GM12878 (cell line): ENCODE measurements around the gene SLC12A5. TPM values are rescaled to one million over a fixed set of nuclear protein-coding genes. Genes with fewer than 3 reads are reported as not detected.

ENCODE experiments used
- ATAC-seq: fragments of 200-7000 bp; cut with Tn5 transposase; 3 replicates; pipeline ENCODE4 v1.9.1; 2020; ENCODE audit warnings: mild to moderate bottlenecking, moderate library complexity
- BruUV-seq: library from RNA; stranded (reverse); fragments of 400-500 nt; replicated peaks from 2 replicates; lab custom pipeline; 2021; lab: Mats Ljungman, UMichigan
- CTCF ChIA-PET: fragments of 300-600 bp; sonication (Branson Sonifier 250); formaldehyde crosslinking; extraction: SDS; loops from one replicate; lab custom pipeline; 2021; ENCODE audit warnings: inconsistent platforms; lab: Yijun Ruan, JAX
- POLR2A ChIA-PET: fragments of 350-600 bp; formaldehyde crosslinking; extraction: SDS; loops from one replicate; lab custom pipeline; 2021; ENCODE audit warnings: inconsistent platforms; lab: Charles Lee
- RAD21 ChIA-PET: fragments of 300-600 bp; sonication (Branson Sonifier 250); formaldehyde crosslinking; loops from one replicate; lab custom pipeline; 2023; ENCODE audit warnings: antibody characterized with exemption; ENCODE audit not compliant: unreplicated experiment; lab: Charles Lee
- SMC1A ChIA-PET: fragments of 300-600 bp; sonication (Branson Sonifier 250); formaldehyde crosslinking; loops from one replicate; lab custom pipeline; 2023; ENCODE audit not compliant: unreplicated experiment, uncharacterized antibody; lab: Charles Lee
- DNase-seq: peaks from one replicate; pipeline ENCODE4 v3.0.0-alpha.2; 2011; ENCODE audit warnings: low read depth, low spot score
- FAIRE-seq: peaks from 3 replicates; lab custom pipeline; 2011; peaks lifted over from hg19 to GRCh38; lab: Jason Lieb, UNC
- H2AFZ ChIP-seq: 2 replicates; pipeline ENCODE4 v1.6.0; 2011; ENCODE audit warnings: low read depth, low read length, control low read depth; ENCODE audit not compliant: control insufficient read depth
- H3K27ac ChIP-seq: 2 replicates; pipeline ENCODE4 v1.5.1; 2011; ENCODE audit warnings: control low read depth; ENCODE audit not compliant: control insufficient read depth, insufficient read depth
- H3K27me3 ChIP-seq, 2 experiments: replicated peaks in 1 of 2; 2 replicates each; pipeline versions ENCODE4 v1.6.0 to v1.6.1; 2011; ENCODE audit warnings: low read length in 1 of 2; ENCODE audit not compliant: control insufficient read depth in 2 of 2, insufficient read depth in 2 of 2
- H3K36me3 ChIP-seq, 2 experiments: 2 replicates each; pipeline ENCODE4 v1.5.1; 2011; ENCODE audit warnings: low read length in 1 of 2; ENCODE audit not compliant: control insufficient read depth in 2 of 2, insufficient read depth in 2 of 2
- H3K4me1 ChIP-seq: 2 replicates; pipeline ENCODE4 v1.6.1; 2011; ENCODE audit warnings: mild to moderate bottlenecking, low read length, moderate library complexity, mixed read lengths; ENCODE audit not compliant: control insufficient read depth, insufficient read depth
- H3K4me2 ChIP-seq: 2 replicates; pipeline ENCODE4 v1.6.0; 2011; ENCODE audit warnings: control low read depth; ENCODE audit not compliant: control insufficient read depth, insufficient read depth
- H3K4me3 ChIP-seq: fragments of 200-600 bp; sonication (generic); 2 replicates; pipeline ENCODE4 v1.5.1; 2016
- H3K79me2 ChIP-seq: 2 replicates; pipeline ENCODE4 v1.6.0; 2011; ENCODE audit warnings: low read length; ENCODE audit not compliant: control insufficient read depth, insufficient read depth
- H3K9ac ChIP-seq: 2 replicates; pipeline ENCODE4 v1.8.0; 2011; ENCODE audit warnings: low read length, control low read depth, mixed read lengths; ENCODE audit not compliant: control insufficient read depth, insufficient read depth
- H3K9me3 ChIP-seq: replicated peaks from 3 replicates; pipeline ENCODE4 v1.5.1; 2011; ENCODE audit warnings: mild to moderate bottlenecking, low read length; ENCODE audit not compliant: control insufficient read depth, insufficient read depth
- H4K20me1 ChIP-seq: 2 replicates; pipeline ENCODE4 v1.6.0; 2011; ENCODE audit not compliant: control insufficient read depth, insufficient read depth
- ATF2 ChIP-seq: IDR thresholded peaks from 2 replicates; pipeline ENCODE4 v1.6.1; 2012; ENCODE audit warnings: low read length, inconsistent platforms
- BCLAF1 ChIP-seq: fragments of 450-650 bp; IDR thresholded peaks from 2 replicates; pipeline ENCODE4 v1.6.1; 2017; ENCODE audit warnings: antibody characterized with exemption, mild to moderate bottlenecking, moderate library complexity
- BHLHE40 ChIP-seq, 2 experiments: fragments of 450-650 bp in 1 of 2; IDR thresholded peaks; 2 replicates each; pipeline ENCODE4 v1.6.1; 2011 to 2017; ENCODE audit warnings: low read depth in 2 of 2, borderline replicate concordance in 1 of 2, improper control_type of control experiment in 1 of 2, low read length in 1 of 2, mild to moderate bottlenecking in 1 of 2
- E4F1 ChIP-seq: fragments of 450-650 bp; IDR thresholded peaks from 2 replicates; pipeline ENCODE4 v1.6.1; 2018; ENCODE audit warnings: borderline replicate concordance, mild to moderate bottlenecking; ENCODE audit not compliant: partially characterized antibody
- MAX ChIP-seq: IDR thresholded peaks from 2 replicates; pipeline ENCODE4 v1.6.1; 2012; ENCODE audit warnings: low read depth, low read length, improper control_type of control experiment
- MTA2 ChIP-seq: fragments of 450-650 bp; IDR thresholded peaks from 2 replicates; pipeline ENCODE4 v1.6.1; 2016; ENCODE audit warnings: low read depth, mild to moderate bottlenecking, moderate library complexity
- MTA3 ChIP-seq: IDR thresholded peaks from 2 replicates; pipeline ENCODE4 v1.6.1; 2012; ENCODE audit warnings: low read length, inconsistent platforms, borderline replicate concordance
- NRF1 ChIP-seq: conservative IDR thresholded peaks from 2 replicates; pipeline ENCODE4 v1.6.1; 2011; ENCODE audit warnings: mild to moderate bottlenecking, low read depth, low read length, improper control_type of control experiment
- RELB ChIP-seq: fragments of 450-650 bp; IDR thresholded peaks from 2 replicates; pipeline ENCODE4 v1.6.1; 2017; ENCODE audit warnings: low read depth, mild to moderate bottlenecking, moderate library complexity
- SP1 ChIP-seq: IDR thresholded peaks from one replicate; pipeline ENCODE4 v1.6.1; 2011; ENCODE audit warnings: low read depth, low read length
- TARDBP ChIP-seq: IDR thresholded peaks from 2 replicates; pipeline ENCODE4 v1.6.1; 2016; ENCODE audit warnings: borderline replicate concordance
- ZNF217 ChIP-seq: fragments of 450-650 bp; IDR thresholded peaks from 2 replicates; pipeline ENCODE4 v1.6.1; 2017; ENCODE audit warnings: antibody characterized with exemption, mild to moderate bottlenecking
- ZSCAN29 ChIP-seq: fragments of 450-650 bp; IDR thresholded peaks from 2 replicates; pipeline ENCODE4 v1.6.1; 2017; ENCODE audit warnings: mild to moderate bottlenecking, moderate library complexity
- WGBS: methylation state at CpG from one replicate; pipeline ENCODE4 v1.1.6; 2016; ENCODE audit warnings: low lambda C conversion rate; ENCODE audit not compliant: insufficient replicate concordance, insufficient coverage; ENCODE audit errors: missing lambda C conversion rate; 5-methylcytosine and 5-hydroxymethylcytosine counted together
- in situ Hi-C: fragments of 300-500 bp; cut with MboI; formaldehyde crosslinking; loops from 9 replicates; pipeline ENCODE4 v1.14.3; 2018; ENCODE audit warnings: mixed read lengths
- intact Hi-C: fragments of 100-400 bp; cut with micrococcal nuclease; formaldehyde crosslinking; loops from one replicate; pipeline ENCODE4 v1.14.2; 2022; ENCODE audit not compliant: unreplicated experiment
- polyA plus RNA-seq, 11 experiments: library from polyadenylated mRNA; depleted of rRNA in 4 of 11; unstranded in 6 of 11; stranded (reverse) in 5 of 11; fragments of >200 nt; fragmentation: Nextera tagmentation in 4 of 11; fragmentation: Illumina TruSeq in 1 of 11; extraction: Ambion mirVana in 4 of 11; extraction: Trizol in 1 of 11; gene quantifications; 1 replicate in 1 of 11; 2 replicates in 10 of 11; pipeline versions ENCODE4 v1.2.1 to v1.2.3, GENCODE V29; 2011 to 2016; ENCODE audit warnings: inconsistent platforms in 2 of 11, missing spikeins in 2 of 11, low read depth in 1 of 11
- total RNA-seq, 4 experiments: library from RNA; depleted of rRNA in 3 of 4; stranded (reverse); fragments of >200 nt in 3 of 4; fragmentation: Illumina TruSeq in 1 of 4; extraction: Trizol in 1 of 4; gene quantifications; 2 replicates each; pipeline versions ENCODE4 v1.2.1 to v1.2.3, GENCODE V29; 2013 to 2021

SLC12A5 gene
- total and polyA plus RNA-seq, 10 of the 15 experiments (the other 5 are each of a cell fraction or from before 2014, with no cell fraction given) = 0.26 to 2.7 (median 1.2) TPM

- Histone ChIP-seq H3K79me2 (no peaks in the 10 kb centered on the region), H4K20me1 (no peaks in the 10 kb centered on the region), H3K9me3 (no peaks in the 10 kb centered on the region), H3K36me3 (peaks cover 1 to 32% of the 10 kb centered on the region in 2 experiments), H3K4me3 (no peak overlapping the region), H2AFZ (no peak overlapping the region), H3K27me3 (no peaks in the 10 kb centered on the region), H3K27ac (no peak overlapping the region), H3K9ac (no peak overlapping the region), H3K4me1 (no peaks in the 10 kb centered on the region), H3K4me2 (no peak overlapping the region)
- FAIRE-seq (no peak), ATAC-seq (no peak), DNase-seq (no peak)
- no TSS peak for BruUV-seq
- CTCF ChIA-PET = no interaction called here
- intact Hi-C loops (no loop called here), in situ Hi-C loops (no loop called here)
- POLR2A ChIA-PET = no interaction called here
- WGBS = 96% methylated on average over 20 of the region's 20 CpGs
- TF ChIP-seq MTA2 (no peak), MAX (no peak), ZSCAN29 (no peak), ZNF217 (no peak), NRF1 (no peak), E4F1 (no peak), RELB (no peak), SP1 (no peak), BCLAF1 (no peak), MTA3 (no peak), ATF2 (no peak), TARDBP (no peak), BHLHE40 (IDR thresholded peaks at IDR 0.05; ENCODE audit: borderline replicate concordance in 1 of 2, low read depth in 2 of 2, low read length in 1 of 2) (no peak)
- RAD21 ChIA-PET = no interaction called here
- SMC1A ChIA-PET = no interaction called here
Observed at GRCh38 chr20:46070215-46070900, 41.3 kb downstream of the SLC12A5 start.
